ENCODE measurements around the gene DEAF1.
"Not testable (repeated sequence)": the region's sequence is repeated elsewhere in the genome, so short reads cannot be mapped to it uniquely, and the experiment has no call there.

The DEAF1 gene

GRCh38 chr11:678297-678696 is 16.7 kb downstream of the DEAF1 start:
- no peak for DNase-seq

- DNase-seq = no peak
Measured at GRCh38 chr11:674406-674805, 20.6 kb downstream of the DEAF1 start.

- DNase-seq = no peak
Measured at GRCh38 chr11:673866-674265, 21.2 kb downstream of the DEAF1 start.

GRCh38 chr11:665704-666281 is 29.2 kb downstream of the DEAF1 start:
- DNase-seq = peak; percentile 45

- peak; percentile 17 for DNase-seq
Measured at GRCh38 chr11:665062-665703, 29.8 kb downstream of the DEAF1 start.

- DNase-seq = peak; percentile 17
Measured at GRCh38 chr11:662689-663274, 32.2 kb downstream of the DEAF1 start.

GRCh38 chr11:660681-661444 is 34.2 kb downstream of the DEAF1 start:
- DNase-seq = no peak

GRCh38 chr11:660281-660680 is 34.7 kb downstream of the DEAF1 start:
- DNase-seq = no peak

- DNase-seq = no peak
Measured at GRCh38 chr11:659532-660085, 35.4 kb downstream of the DEAF1 start.

- DNase-seq = no peak
Measured at GRCh38 chr11:657691-658126, 37.3 kb downstream of the DEAF1 start.

- DNase-seq = no peak
Measured at GRCh38 chr11:656866-657265, 38.2 kb downstream of the DEAF1 start.

GRCh38 chr11:656426-656825 is 38.6 kb downstream of the DEAF1 start:
- DNase-seq = no peak

GRCh38 chr11:655036-655726 is 39.8 kb downstream of the DEAF1 start:
- DNase-seq = no peak

- not testable (repeated sequence) for DNase-seq
Measured at GRCh38 chr11:654444-654843, 40.6 kb downstream of the DEAF1 start.

GRCh38 chr11:653837-654236 is 41.2 kb downstream of the DEAF1 start:
- DNase-seq = no peak

- not testable (repeated sequence) for DNase-seq
Measured at GRCh38 chr11:653136-653535, 41.9 kb downstream of the DEAF1 start.

- DNase-seq = no peak
Measured at GRCh38 chr11:650482-650881, 44.5 kb downstream of the DEAF1 start.

- DNase-seq = not testable (repeated sequence)
Measured at GRCh38 chr11:647672-648158, 47.3 kb downstream of the DEAF1 start.

- DNase-seq = no peak
Measured at GRCh38 chr11:646214-646613, 48.8 kb downstream of the DEAF1 start.

GRCh38 chr11:645536-645935 is 49.5 kb downstream of the DEAF1 start:
- no peak for DNase-seq

GRCh38 chr11:643849-644738 is 50.9 kb downstream of the DEAF1 start:
- DNase-seq = no peak

GRCh38 chr11:643366-643765 is 51.7 kb downstream of the DEAF1 start:
- DNase-seq = no peak

All from fibroblast of skin of right quadriceps (primary cell).